Measurements from ENCODE around the gene MYOM3.

DNA sequence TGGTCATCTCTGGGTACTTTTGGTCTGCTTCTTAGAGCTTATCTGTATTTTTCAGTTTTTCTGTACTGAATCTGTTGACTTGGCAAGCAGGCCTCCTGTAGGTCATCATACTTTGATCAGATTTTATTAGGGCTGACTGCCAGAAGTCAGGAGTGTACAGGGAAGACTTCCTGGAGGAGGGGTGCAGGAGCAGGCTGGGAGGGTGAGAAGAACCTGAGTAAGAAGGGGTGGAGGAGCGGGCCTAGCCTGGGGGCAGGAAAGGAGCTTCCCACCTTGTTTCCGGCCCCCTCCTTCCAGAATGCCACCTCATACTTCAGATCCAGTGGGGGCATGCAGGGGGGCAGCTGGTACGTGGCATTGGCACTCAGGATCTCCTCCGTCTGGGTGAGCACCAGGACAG, 49.3 kb upstream of the MYOM3 start:
- TF ChIP-seq POLR2A (IDR thresholded peaks at IDR 0.05) (no peak), CTCF (IDR thresholded peaks at IDR 0.05) (no peak)

All from heart left ventricle (tissue), 13 donors.